ENCODE data around the gene GALNT4. TPM values are rescaled to one million over a fixed set of nuclear protein-coding genes. Genes with fewer than 3 reads are reported as not detected.

Gene GALNT4
- total RNA-seq, 4 donors from 2014 or later, result 5.0 to 6.2 (median 5.4) TPM

DNA sequence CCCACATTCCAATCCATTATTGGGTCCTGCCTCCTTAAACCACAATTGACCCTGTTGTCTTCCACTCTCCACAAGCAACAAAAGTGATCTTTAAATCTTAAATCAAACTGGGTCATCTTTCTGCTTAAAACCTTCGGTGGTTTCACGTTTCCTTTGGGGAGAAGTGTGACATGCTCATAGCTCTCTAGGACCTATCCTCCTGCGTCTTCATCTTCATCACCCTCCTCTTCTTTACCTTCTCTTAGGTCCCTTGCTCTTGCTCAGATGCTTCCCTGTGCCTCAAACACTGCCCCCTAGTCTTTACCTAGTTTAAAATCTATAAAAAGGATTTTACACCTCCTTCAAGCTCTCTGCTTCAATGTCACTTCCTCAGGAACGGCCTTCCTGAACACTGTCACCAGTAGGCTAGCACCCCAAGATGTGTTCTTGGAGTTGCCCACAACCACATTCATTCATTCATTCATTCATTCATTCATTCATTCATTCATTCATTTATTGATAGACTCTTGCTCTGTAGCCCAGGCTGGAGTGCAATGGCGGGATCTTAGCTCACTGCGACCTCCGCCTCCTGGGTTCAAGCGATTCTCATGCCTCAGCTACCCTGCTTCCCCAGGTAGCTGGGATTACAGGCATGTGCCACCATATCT is 46.8 kb downstream of the GALNT4 start:
- no peaks in the 10 kb centered on the region for H3K9me3 ChIP-seq
- TF ChIP-seq POLR2A (IDR thresholded peaks at IDR 0.05; ENCODE audit: low read depth) (no peak), POLR2AphosphoS5 (IDR thresholded peaks at IDR 0.05) (no peak), EP300 (IDR thresholded peaks at IDR 0.05) (no peak)
- TF ChIP-seq, protein P1, sequence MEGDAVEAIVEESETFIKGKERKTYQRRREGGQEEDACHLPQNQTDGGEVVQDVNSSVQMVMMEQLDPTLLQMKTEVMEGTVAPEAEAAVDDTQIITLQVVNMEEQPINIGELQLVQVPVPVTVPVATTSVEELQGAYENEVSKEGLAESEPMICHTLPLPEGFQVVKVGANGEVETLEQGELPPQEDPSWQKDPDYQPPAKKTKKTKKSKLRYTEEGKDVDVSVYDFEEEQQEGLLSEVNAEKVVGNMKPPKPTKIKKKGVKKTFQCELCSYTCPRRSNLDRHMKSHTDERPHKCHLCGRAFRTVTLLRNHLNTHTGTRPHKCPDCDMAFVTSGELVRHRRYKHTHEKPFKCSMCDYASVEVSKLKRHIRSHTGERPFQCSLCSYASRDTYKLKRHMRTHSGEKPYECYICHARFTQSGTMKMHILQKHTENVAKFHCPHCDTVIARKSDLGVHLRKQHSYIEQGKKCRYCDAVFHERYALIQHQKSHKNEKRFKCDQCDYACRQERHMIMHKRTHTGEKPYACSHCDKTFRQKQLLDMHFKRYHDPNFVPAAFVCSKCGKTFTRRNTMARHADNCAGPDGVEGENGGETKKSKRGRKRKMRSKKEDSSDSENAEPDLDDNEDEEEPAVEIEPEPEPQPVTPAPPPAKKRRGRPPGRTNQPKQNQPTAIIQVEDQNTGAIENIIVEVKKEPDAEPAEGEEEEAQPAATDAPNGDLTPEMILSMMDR (IDR thresholded peaks at IDR 0.05), result no peak
- no peak overlapping the region for H3K27ac ChIP-seq (replicated peaks in 1 of 4)
- no peaks in the 10 kb centered on the region for H3K4me1 ChIP-seq
- WGBS, result 96% methylated on average over 8 of the region's 8 CpGs
- no peak for DNase-seq (ENCODE audit: extremely low spot score)
- intact Hi-C loops (cut with DNase I), result no loop called here
- H3K4me3 ChIP-seq, result no peak overlapping the region
- no peaks in the 10 kb centered on the region for H3K27me3 ChIP-seq
- H3K36me3 ChIP-seq, result no peaks in the 10 kb centered on the region

DNA sequence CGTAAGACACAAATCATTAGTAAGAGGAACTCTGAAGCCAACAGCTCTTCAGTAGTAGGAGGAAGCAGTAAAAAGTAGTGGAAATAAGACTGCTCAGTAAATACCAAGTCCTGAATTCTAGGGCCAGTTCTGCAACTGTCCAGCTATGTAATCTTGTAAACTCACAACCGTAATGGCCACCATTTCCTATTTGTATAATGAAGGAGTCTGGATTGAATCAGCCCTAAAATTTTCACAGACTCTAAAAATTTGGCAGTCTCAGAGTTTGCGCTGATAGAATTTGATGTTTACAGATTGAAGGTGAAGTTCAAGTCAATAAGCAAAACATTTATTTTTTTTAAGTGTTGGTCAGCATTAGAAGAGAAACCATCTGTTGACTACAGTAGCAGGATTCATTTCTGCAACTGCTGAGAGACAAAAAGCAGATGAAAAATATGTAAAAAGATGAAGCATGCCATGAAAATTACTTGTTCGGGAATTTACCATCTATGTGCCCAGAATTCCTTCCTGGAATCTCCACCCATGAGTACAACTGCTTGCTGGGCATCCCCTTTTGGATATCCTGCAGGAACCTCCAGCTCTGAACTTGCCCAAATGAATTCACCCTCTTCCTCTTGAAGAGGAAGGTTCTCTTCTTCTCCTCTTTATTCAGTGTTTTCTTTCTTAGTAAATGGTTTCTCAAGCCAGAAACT is 47.5 kb downstream of the GALNT4 start:
- Histone ChIP-seq H3K9me3 (no peaks in the 10 kb centered on the region), H3K27ac (replicated peaks in 1 of 4) (no peak overlapping the region), H3K4me3 (no peak overlapping the region), H3K4me1 (no peaks in the 10 kb centered on the region), H3K27me3 (no peaks in the 10 kb centered on the region), H3K36me3 (no peaks in the 10 kb centered on the region)
- 88% methylated on average over 4 of the region's 4 CpGs for WGBS
- DNase-seq (ENCODE audit: extremely low spot score), result no peak
- TF ChIP-seq, protein P1 (IDR thresholded peaks at IDR 0.05), result no peak
- no peak for TF ChIP-seq POLR2A (IDR thresholded peaks at IDR 0.05; ENCODE audit: low read depth)
- no peak for TF ChIP-seq EP300 (IDR thresholded peaks at IDR 0.05)
- TF ChIP-seq POLR2AphosphoS5 (IDR thresholded peaks at IDR 0.05), result no peak
- intact Hi-C loops (cut with DNase I), result no loop called here

DNA sequence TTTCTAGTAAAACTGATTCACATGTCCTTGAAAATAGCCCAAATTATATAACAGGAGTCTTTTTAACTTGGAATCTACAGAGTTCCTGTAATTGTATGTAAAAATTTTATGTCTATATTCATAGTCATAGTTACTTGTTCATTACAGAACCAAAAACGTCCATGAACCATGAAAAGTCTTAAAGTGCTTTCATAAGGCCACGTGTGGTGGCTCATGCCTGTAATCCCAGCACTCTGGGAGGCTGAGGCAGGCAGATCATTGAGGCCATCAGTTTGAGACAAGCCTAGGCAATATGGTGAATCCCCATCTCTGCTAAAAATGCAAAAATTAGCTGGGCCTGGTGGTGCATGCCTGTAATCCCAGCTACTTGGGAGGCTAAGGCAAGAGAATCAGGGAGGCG is 48.4 kb downstream of the GALNT4 start:
- H3K27me3 ChIP-seq, result no peaks in the 10 kb centered on the region
- no peaks in the 10 kb centered on the region for H3K4me1 ChIP-seq
- TF ChIP-seq, protein P1 (IDR thresholded peaks at IDR 0.05), result no peak
- TF ChIP-seq POLR2A (IDR thresholded peaks at IDR 0.05; ENCODE audit: low read depth), result no peak
- TF ChIP-seq POLR2AphosphoS5 (IDR thresholded peaks at IDR 0.05), result no peak
- TF ChIP-seq EP300 (IDR thresholded peaks at IDR 0.05), result no peak
- 96% methylated on average over 3 of the region's 3 CpGs for WGBS
- no peaks in the 10 kb centered on the region for H3K9me3 ChIP-seq
- intact Hi-C loops (cut with DNase I), result no loop called here
- no peak overlapping the region for H3K27ac ChIP-seq (replicated peaks in 1 of 4)
- no peak overlapping the region for H3K4me3 ChIP-seq
- H3K36me3 ChIP-seq, result no peaks in the 10 kb centered on the region
- DNase-seq (ENCODE audit: extremely low spot score), result no peak

DNA sequence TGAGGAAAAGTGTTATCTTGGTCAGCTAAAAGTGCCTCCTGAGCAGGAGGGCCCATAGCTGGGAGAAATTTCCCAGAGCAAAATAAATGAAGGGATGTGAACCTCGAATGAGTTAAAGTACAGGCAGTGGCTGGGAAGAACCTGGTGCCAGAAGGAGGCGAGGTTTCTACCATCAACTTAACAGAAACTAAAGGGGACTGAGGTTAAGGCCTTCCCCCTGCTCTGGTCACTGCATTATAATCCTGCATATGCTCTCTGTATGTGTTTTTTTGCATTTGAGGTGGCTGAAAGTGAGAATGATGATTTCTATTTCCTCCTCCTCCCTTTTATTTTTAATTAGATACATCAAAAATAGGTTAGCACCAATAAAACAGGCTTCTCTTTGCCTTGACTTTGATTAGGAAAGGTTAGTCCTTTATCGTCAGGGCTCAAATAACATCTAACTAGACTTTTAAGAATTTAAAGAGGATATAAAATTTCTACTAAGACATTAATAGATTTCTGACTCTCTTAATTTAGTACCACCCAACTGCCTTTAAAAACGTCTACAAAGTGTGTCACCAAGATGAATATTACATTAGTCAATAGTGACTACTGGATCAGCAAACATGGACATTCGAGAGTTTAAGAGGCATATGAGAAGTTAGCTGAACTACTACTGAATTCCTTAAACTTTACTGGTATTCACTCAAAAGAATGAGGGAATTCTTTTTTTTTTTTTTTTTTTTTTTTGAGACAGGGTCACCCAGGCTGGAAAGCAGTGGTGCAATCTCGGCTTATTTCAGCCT is 49.2 kb downstream of the GALNT4 start:
- WGBS, result 82% methylated on average over 6 of the region's 6 CpGs
- intact Hi-C loops (cut with DNase I), result no loop called here
- DNase-seq (ENCODE audit: extremely low spot score), result no peak
- Histone ChIP-seq H3K9me3 (no peaks in the 10 kb centered on the region), H3K27ac (replicated peaks in 1 of 4) (no peak overlapping the region), H3K4me3 (no peak overlapping the region), H3K27me3 (no peaks in the 10 kb centered on the region), H3K4me1 (no peaks in the 10 kb centered on the region), H3K36me3 (no peaks in the 10 kb centered on the region)
- TF ChIP-seq POLR2A (IDR thresholded peaks at IDR 0.05; ENCODE audit: low read depth) (no peak), EP300 (IDR thresholded peaks at IDR 0.05) (no peak), POLR2AphosphoS5 (IDR thresholded peaks at IDR 0.05) (no peak)
- TF ChIP-seq, protein P1 (IDR thresholded peaks at IDR 0.05), result no peak

Data from esophagus muscularis mucosa (tissue), 4 donors.